ENCODE data around the gene WFDC1. TPM values are rescaled to one million over a fixed set of nuclear protein-coding genes. Genes with fewer than 3 reads are reported as not detected.

Gene WFDC1
- total and polyA plus RNA-seq, 4 donors: 1.0 to 5.2 (median 2.9) TPM

DNA sequence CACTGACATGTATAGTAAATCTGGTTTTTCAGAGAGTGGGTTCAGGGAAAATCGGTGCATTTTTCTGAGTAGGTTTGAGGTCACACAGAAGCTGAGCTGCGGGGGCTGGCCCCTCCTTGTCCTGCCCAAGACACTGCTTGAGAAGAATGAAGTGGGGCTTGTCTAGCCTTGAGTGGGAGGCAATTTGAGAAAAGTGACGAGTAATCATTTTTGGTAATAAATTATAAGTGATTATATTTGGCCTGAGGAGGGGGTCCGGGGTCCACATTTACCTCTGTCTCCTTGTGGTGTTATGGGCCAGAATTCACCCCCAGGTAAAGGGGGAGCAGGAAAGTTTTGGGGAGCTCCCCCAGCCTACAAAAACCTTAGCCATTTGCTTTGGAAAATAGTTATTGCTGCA, 28.1 kb downstream of the WFDC1 start:
- TF ChIP-seq RXRA (IDR thresholded peaks at IDR 0.05) (no peak), YY1 (IDR thresholded peaks at IDR 0.05) (no peak), TAF1 (conservative IDR thresholded peaks at IDR 0.05) (no peak), HNF4A (conservative IDR thresholded peaks at IDR 0.05) (no peak), GABPA (IDR thresholded peaks at IDR 0.05 in 1 of 2, conservative IDR thresholded peaks at IDR 0.05 in 1 of 2) (no peak), NR2F2 (IDR thresholded peaks at IDR 0.05) (no peak), FOXA1 (IDR thresholded peaks at IDR 0.05) (no peak), FOXA2 (IDR thresholded peaks at IDR 0.05) (no peak), RAD21 (IDR thresholded peaks at IDR 0.05) (no peak), EGR1 (IDR thresholded peaks at IDR 0.05; ENCODE audit: low read depth in 2 of 2) (no peak), SP1 (IDR thresholded peaks at IDR 0.05) (no peak), JUND (IDR thresholded peaks at IDR 0.05) (no peak)
- TF ChIP-seq, protein P1, sequence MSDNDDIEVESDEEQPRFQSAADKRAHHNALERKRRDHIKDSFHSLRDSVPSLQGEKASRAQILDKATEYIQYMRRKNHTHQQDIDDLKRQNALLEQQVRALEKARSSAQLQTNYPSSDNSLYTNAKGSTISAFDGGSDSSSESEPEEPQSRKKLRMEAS (IDR thresholded peaks at IDR 0.05): no peak
- TF ChIP-seq, protein P2, sequence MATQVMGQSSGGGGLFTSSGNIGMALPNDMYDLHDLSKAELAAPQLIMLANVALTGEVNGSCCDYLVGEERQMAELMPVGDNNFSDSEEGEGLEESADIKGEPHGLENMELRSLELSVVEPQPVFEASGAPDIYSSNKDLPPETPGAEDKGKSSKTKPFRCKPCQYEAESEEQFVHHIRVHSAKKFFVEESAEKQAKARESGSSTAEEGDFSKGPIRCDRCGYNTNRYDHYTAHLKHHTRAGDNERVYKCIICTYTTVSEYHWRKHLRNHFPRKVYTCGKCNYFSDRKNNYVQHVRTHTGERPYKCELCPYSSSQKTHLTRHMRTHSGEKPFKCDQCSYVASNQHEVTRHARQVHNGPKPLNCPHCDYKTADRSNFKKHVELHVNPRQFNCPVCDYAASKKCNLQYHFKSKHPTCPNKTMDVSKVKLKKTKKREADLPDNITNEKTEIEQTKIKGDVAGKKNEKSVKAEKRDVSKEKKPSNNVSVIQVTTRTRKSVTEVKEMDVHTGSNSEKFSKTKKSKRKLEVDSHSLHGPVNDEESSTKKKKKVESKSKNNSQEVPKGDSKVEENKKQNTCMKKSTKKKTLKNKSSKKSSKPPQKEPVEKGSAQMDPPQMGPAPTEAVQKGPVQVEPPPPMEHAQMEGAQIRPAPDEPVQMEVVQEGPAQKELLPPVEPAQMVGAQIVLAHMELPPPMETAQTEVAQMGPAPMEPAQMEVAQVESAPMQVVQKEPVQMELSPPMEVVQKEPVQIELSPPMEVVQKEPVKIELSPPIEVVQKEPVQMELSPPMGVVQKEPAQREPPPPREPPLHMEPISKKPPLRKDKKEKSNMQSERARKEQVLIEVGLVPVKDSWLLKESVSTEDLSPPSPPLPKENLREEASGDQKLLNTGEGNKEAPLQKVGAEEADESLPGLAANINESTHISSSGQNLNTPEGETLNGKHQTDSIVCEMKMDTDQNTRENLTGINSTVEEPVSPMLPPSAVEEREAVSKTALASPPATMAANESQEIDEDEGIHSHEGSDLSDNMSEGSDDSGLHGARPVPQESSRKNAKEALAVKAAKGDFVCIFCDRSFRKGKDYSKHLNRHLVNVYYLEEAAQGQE (IDR thresholded peaks at IDR 0.05): no peak
- TF ChIP-seq, protein P3, sequence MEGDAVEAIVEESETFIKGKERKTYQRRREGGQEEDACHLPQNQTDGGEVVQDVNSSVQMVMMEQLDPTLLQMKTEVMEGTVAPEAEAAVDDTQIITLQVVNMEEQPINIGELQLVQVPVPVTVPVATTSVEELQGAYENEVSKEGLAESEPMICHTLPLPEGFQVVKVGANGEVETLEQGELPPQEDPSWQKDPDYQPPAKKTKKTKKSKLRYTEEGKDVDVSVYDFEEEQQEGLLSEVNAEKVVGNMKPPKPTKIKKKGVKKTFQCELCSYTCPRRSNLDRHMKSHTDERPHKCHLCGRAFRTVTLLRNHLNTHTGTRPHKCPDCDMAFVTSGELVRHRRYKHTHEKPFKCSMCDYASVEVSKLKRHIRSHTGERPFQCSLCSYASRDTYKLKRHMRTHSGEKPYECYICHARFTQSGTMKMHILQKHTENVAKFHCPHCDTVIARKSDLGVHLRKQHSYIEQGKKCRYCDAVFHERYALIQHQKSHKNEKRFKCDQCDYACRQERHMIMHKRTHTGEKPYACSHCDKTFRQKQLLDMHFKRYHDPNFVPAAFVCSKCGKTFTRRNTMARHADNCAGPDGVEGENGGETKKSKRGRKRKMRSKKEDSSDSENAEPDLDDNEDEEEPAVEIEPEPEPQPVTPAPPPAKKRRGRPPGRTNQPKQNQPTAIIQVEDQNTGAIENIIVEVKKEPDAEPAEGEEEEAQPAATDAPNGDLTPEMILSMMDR (IDR thresholded peaks at IDR 0.05; ENCODE audit: low read depth, low read length, missing input control): no peak
- TF ChIP-seq, protein P4, sequence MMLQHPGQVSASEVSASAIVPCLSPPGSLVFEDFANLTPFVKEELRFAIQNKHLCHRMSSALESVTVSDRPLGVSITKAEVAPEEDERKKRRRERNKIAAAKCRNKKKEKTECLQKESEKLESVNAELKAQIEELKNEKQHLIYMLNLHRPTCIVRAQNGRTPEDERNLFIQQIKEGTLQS (IDR thresholded peaks at IDR 0.05): no peak
- WGBS: 80% methylated on average over 4 of the region's 4 CpGs
- no peaks in the 10 kb centered on the region for H3K36me3 ChIP-seq (ENCODE audit: control insufficient read depth in 4 of 4, insufficient read depth in 3 of 4, low read depth in 1 of 4, low read length in 3 of 4)
- H3K4me3 ChIP-seq (ENCODE audit: low read depth in 1 of 3, low read length in 3 of 3): no peak overlapping the region
- peaks cover 3 to 13% (median 6%) of the 10 kb centered on the region in 4 donors for H3K9me3 ChIP-seq (ENCODE audit: control insufficient read depth in 4 of 4, low read length in 3 of 4)
- no peak for DNase-seq (ENCODE audit: low spot score)
- no peaks in the 10 kb centered on the region for H3K4me1 ChIP-seq (ENCODE audit: control insufficient read depth in 4 of 4, insufficient read depth in 4 of 4, low read length in 3 of 4)
- no peak overlapping the region for H3K9ac ChIP-seq (ENCODE audit: low read depth in 1 of 2, low read length in 2 of 2)
- no peak overlapping the region for H3K27ac ChIP-seq (ENCODE audit: low read depth in 1 of 2, low read length in 2 of 2)
- H3K27me3 ChIP-seq (ENCODE audit: control insufficient read depth in 4 of 4, insufficient read depth in 4 of 4, low read length in 3 of 4): no peaks in the 10 kb centered on the region

DNA sequence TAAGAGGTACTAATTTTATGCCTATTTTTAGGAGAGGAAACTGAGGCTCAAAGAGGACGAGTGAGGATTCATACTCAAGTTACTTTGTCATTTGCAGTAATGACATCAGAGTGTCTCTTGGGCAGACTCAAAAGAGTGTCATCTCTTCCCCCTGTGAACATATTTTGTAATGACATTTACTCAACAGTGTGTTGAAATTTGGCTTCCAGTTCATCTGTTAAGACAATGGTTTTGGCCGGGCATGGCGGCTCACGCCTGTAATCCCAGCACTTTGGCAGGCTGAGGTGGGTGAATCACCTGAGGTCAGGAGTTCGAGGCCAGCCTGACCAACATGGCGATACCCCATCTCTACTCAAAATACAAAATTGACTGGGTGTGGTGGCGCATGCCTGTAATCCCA, 28.9 kb downstream of the WFDC1 start:
- H3K4me3 ChIP-seq (ENCODE audit: low read depth in 1 of 3, low read length in 3 of 3): no peak overlapping the region
- TF ChIP-seq, protein P4 (IDR thresholded peaks at IDR 0.05): no peak
- no peak for TF ChIP-seq EGR1 (IDR thresholded peaks at IDR 0.05; ENCODE audit: low read depth in 2 of 2)
- no peak for TF ChIP-seq NR2F2 (IDR thresholded peaks at IDR 0.05)
- TF ChIP-seq FOXA2 (IDR thresholded peaks at IDR 0.05): no peak
- no peak for TF ChIP-seq JUND (IDR thresholded peaks at IDR 0.05)
- TF ChIP-seq, protein P2 (IDR thresholded peaks at IDR 0.05): no peak
- TF ChIP-seq SP1 (IDR thresholded peaks at IDR 0.05): no peak
- TF ChIP-seq RXRA (IDR thresholded peaks at IDR 0.05): no peak
- TF ChIP-seq, protein P3 (IDR thresholded peaks at IDR 0.05; ENCODE audit: low read depth, low read length, missing input control): no peak
- no peak for TF ChIP-seq TAF1 (conservative IDR thresholded peaks at IDR 0.05)
- TF ChIP-seq FOXA1 (IDR thresholded peaks at IDR 0.05): no peak
- no peak for TF ChIP-seq HNF4G (IDR thresholded peaks at IDR 0.05)
- no peak for TF ChIP-seq GABPA (IDR thresholded peaks at IDR 0.05 in 1 of 2, conservative IDR thresholded peaks at IDR 0.05 in 1 of 2)
- no peak overlapping the region for H3K9ac ChIP-seq (ENCODE audit: low read depth in 1 of 2, low read length in 2 of 2)
- WGBS: 72% methylated on average over 7 of the region's 7 CpGs
- no peak for DNase-seq (ENCODE audit: low spot score)
- H3K27me3 ChIP-seq (ENCODE audit: control insufficient read depth in 4 of 4, insufficient read depth in 4 of 4, low read length in 3 of 4): no peaks in the 10 kb centered on the region
- H3K4me1 ChIP-seq (ENCODE audit: control insufficient read depth in 4 of 4, insufficient read depth in 4 of 4, low read length in 3 of 4): no peaks in the 10 kb centered on the region
- H3K9me3 ChIP-seq (ENCODE audit: control insufficient read depth in 4 of 4, low read length in 3 of 4): peaks cover 0 to 10% (median 6%) of the 10 kb centered on the region in 4 donors
- H3K27ac ChIP-seq (ENCODE audit: low read depth in 1 of 2, low read length in 2 of 2): no peak overlapping the region
- no peaks in the 10 kb centered on the region for H3K36me3 ChIP-seq (ENCODE audit: control insufficient read depth in 4 of 4, insufficient read depth in 3 of 4, low read depth in 1 of 4, low read length in 3 of 4)

All from liver (tissue), 9 donors.